Aorta (tissue), 5 donors: ENCODE measurements around the gene OTC. TPM values are rescaled to one million over a fixed set of nuclear protein-coding genes. Genes with fewer than 3 reads are reported as not detected.

Experiments used
- ATAC-seq: fragments of 200-7000 bp; cut with Tn5 transposase; one replicate; pipeline ENCODE4 v1.9.1; 2022; ENCODE audit warnings: moderate library complexity; ENCODE audit not compliant: low FRiP score
- DNase-seq, 2 donors: peaks; one replicate each; pipeline ENCODE4 v3.0.0-alpha.2; 2020
- H3K27ac ChIP-seq, 2 donors: one replicate each; pipeline ENCODE4 v1.5.1; 2013; ENCODE audit warnings: low read length in 2 of 2, mild to moderate bottlenecking in 2 of 2, moderate library complexity in 2 of 2, control low read depth in 1 of 2, inconsistent platforms in 1 of 2, low read depth in 1 of 2
- H3K27me3 ChIP-seq, 2 donors: one replicate each; pipeline ENCODE4 v1.6.1; 2013; ENCODE audit warnings: control low read depth in 1 of 2, low read length in 1 of 2, mild to moderate bottlenecking in 1 of 2, moderate library complexity in 1 of 2; ENCODE audit not compliant: insufficient read depth in 2 of 2, control insufficient read depth in 1 of 2
- H3K36me3 ChIP-seq, 2 donors: one replicate each; pipeline ENCODE4 v1.6.1; 2013; ENCODE audit warnings: control low read depth in 1 of 2, low read length in 1 of 2, mild to moderate bottlenecking in 1 of 2; ENCODE audit not compliant: insufficient read depth in 2 of 2, control insufficient read depth in 1 of 2
- H3K4me1 ChIP-seq, 2 donors: one replicate each; pipeline ENCODE4 v1.6.1; 2013; ENCODE audit warnings: low read length in 2 of 2, control low read depth in 1 of 2, mild to moderate bottlenecking in 1 of 2, moderate library complexity in 1 of 2; ENCODE audit not compliant: insufficient read depth in 2 of 2, control insufficient read depth in 1 of 2
- H3K4me3 ChIP-seq, 2 donors: one replicate each; pipeline ENCODE4 v1.5.1; 2013; ENCODE audit warnings: low read length in 2 of 2, control low read depth in 1 of 2, mild to moderate bottlenecking in 1 of 2
- H3K9me3 ChIP-seq: one replicate; pipeline ENCODE4 v1.6.1; 2013; ENCODE audit warnings: mild to moderate bottlenecking, low read length; ENCODE audit not compliant: control insufficient read depth
- WGBS, 2 donors: extraction: QIAGEN DNeasy Blood & Tissue Kit; methylation state at CpG; one replicate each; pipeline ENCODE4 v1.1.7; 2013; 5-methylcytosine and 5-hydroxymethylcytosine counted together
- intact Hi-C, 2 donors: fragments of 100-400 bp; cut with DNase I; formaldehyde crosslinking; loops; one replicate each; pipeline versions ENCODE4 v1.14.2 to v1.15.0; 2022
- polyA plus RNA-seq, 2 donors: library from polyadenylated mRNA; stranded (reverse); fragments of 200-250 nt; gene quantifications; one replicate each; pipeline ENCODE4 v1.2.3, GENCODE V29; 2013
- total RNA-seq, 2 donors: library from RNA; stranded (reverse); fragmentation: NEBNext Ultra II Directional; extraction: Animal tissue kit (Norgen Biotek cat#: 25700); gene quantifications; one replicate each; pipeline ENCODE4 v1.2.1, GENCODE V29; 2021
- donor health status: healthy with polysubstance abuse.
- donor health status: Bipolar disorder and iron deficiency.
- donor health status: DM: no; HTN: no; CAD: no.
- donor health status: DM: no; HTN: no; CAD: no.
- donor health status: DM: yes; HTN: yes; CAD: no.

Gene OTC
- total and polyA plus RNA-seq, 4 donors = 0.23 to 29.6 (median 2.4) TPM

DNA sequence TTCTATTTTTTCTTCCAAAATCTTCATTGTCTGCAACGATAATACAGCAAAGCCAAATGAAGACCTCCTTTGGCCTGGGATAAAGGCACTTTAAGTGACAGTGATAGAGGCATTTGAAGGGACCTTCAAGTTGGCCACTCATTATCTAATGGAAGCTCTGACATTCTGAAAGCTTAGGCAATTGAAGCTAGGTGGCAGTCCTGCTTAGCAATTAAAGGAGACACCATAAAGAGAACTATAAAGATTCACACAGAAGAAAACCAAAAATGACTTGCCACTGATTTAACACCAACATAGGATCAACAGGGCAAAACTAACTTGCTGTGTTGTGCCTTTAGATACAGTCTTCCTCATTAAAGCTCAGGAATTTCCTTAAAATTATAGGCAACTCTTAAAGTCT, 105.7 kb downstream of the OTC start:
- Histone ChIP-seq H3K9me3 (peaks cover 3% of the 10 kb centered on the region), H3K4me3 (no peak overlapping the region), H3K27ac (no peak overlapping the region), H3K36me3 (no peaks in the 10 kb centered on the region), H3K4me1 (no peaks in the 10 kb centered on the region), H3K27me3 (no peaks in the 10 kb centered on the region)
- intact Hi-C loops = no loop called here
- ATAC-seq = no peak
- DNase-seq = no peak
- 76 to 91% methylated on average over 1 of the region's 1 CpG for WGBS, 2 donors

DNA sequence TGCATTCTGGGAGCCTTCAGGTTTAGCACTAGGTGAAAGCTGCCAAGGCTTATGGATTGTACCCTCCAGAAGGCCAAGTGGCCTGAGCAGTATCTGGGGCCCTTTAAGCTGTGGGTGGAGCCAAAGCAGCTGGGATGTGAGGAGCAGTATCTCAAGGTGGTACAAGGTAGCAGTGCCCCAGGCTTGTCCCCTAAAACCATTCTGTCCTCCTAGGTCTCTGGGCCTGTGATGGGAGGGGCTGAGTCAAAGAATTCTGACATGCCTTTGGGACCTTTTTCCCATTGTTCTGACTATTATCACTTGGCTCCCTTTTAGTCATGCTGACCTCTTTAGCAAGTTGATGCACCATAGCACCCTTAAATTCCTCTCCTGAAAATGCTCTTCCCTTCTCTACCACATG, 109.9 kb downstream of the OTC start:
- DNase-seq = no peak
- ATAC-seq = no peak
- H3K36me3 ChIP-seq = no peaks in the 10 kb centered on the region
- H3K27me3 ChIP-seq = no peaks in the 10 kb centered on the region
- peaks cover 3% of the 10 kb centered on the region for H3K9me3 ChIP-seq
- no peaks in the 10 kb centered on the region for H3K4me1 ChIP-seq
- no peak overlapping the region for H3K4me3 ChIP-seq
- intact Hi-C loops = no loop called here
- H3K27ac ChIP-seq = no peak overlapping the region

DNA sequence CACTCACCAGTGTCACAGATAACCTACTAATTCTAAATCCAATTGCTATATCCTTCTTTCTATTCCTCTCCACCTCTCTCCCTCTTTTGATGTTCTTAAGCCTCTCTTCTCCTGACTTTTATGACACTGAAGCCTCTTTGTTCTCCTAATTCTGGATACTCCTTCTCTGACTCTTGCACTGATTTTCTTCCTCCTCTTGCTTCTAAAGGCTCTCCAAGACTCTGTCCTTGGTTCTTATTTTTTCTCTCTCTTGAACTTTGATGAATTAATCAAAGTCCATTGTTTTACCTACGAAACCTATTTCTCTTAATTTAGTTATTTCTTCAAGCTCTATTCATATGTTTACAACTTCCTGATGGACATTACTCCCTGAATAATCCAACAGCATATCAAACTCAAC, 113.3 kb downstream of the OTC start:
- 68 to 90% methylated on average over 1 of the region's 1 CpG for WGBS, 2 donors
- no peaks in the 10 kb centered on the region for H3K4me1 ChIP-seq
- ATAC-seq = no peak

DNA sequence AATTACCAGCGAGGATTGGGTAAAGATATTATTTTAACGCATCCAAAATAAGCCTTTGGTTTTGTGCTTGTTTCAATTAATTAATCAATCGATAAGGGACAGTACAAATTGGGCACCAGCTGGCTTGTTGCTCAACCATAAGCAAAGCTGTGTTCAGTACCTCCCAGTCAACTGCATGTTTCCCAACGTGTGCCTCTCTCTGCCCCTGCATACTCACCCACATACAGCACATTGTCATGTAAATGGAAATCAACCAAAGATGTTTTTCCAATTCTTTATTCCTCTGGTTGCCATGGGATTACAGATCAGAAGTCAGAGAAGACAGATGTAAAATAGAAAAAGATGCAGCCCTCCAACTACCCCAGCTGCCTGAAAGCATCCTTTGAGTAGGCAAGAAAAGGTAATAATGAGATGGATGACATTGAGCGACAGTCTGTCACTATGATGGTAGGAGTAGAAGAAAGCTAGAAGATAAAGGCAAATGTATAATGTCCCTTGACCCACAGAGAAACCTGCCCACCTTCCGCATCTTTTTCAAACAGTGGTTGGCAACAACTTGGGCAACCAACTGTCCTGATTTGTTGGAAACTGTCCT, 116.3 kb downstream of the OTC start:
- ATAC-seq = no peak
- 68 to 80% methylated on average over 6 of the region's 6 CpGs for WGBS, 2 donors
- Histone ChIP-seq H3K27ac (no peak overlapping the region), H3K9me3 (no peaks in the 10 kb centered on the region), H3K4me3 (no peak overlapping the region), H3K27me3 (no peaks in the 10 kb centered on the region), H3K4me1 (no peaks in the 10 kb centered on the region), H3K36me3 (no peaks in the 10 kb centered on the region)
- intact Hi-C loops = no loop called here
- no peak for DNase-seq

More for the DNA sequence above, 113.3 kb downstream of the OTC start:
- intact Hi-C loops = no loop called here
- Histone ChIP-seq H3K27me3 (no peaks in the 10 kb centered on the region), H3K9me3 (peaks cover 3% of the 10 kb centered on the region), H3K4me3 (no peak overlapping the region), H3K36me3 (no peaks in the 10 kb centered on the region), H3K27ac (no peak overlapping the region)
- DNase-seq = no peak

Other genes with a start within 250 kb of the OTC start
- gene SRPX, start 131.7 kb upstream of the OTC start, total RNA-seq = 100 to 1,000 TPM in 1 of 2 donors, 10 to 100 TPM in 1; 74.8 to 110 TPM
- 10 to 100 TPM; 14.1 to 39.8 TPM for gene SRPX, start 131.7 kb upstream of the OTC start, polyA plus RNA-seq
- 10 to 100 TPM; 17.4 to 21.8 TPM for gene RPGR, start 25.1 kb upstream of the OTC start, total RNA-seq
- 1 to 10 TPM; 2.6 to 6.3 TPM for gene RPGR, start 25.1 kb upstream of the OTC start, polyA plus RNA-seq
- gene TSPAN7, start 208.9 kb downstream of the OTC start, total RNA-seq = 10 to 100 TPM; 35.2 to 71.1 TPM
- 10 to 100 TPM in 1 of 2 donors, 1 to 10 TPM in 1; 6.2 to 12.1 TPM for gene TSPAN7, start 208.9 kb downstream of the OTC start, polyA plus RNA-seq